HG03354 (cell line): Measurements from ENCODE around the gene MRPL28.
"Not testable (repeated sequence)": the region's sequence is repeated elsewhere in the genome, so short reads cannot be mapped to it uniquely, and the experiment has no call there.

Experiments
- ATAC-seq: cut with Tn5 transposase; IDR thresholded peaks from one replicate; pipeline ENCODE4 v1.9.1; 2021; ENCODE audit warnings: mild to moderate bottlenecking; ENCODE audit not compliant: unreplicated experiment, poor library complexity, severe bottlenecking

MRPL28 gene

DNA sequence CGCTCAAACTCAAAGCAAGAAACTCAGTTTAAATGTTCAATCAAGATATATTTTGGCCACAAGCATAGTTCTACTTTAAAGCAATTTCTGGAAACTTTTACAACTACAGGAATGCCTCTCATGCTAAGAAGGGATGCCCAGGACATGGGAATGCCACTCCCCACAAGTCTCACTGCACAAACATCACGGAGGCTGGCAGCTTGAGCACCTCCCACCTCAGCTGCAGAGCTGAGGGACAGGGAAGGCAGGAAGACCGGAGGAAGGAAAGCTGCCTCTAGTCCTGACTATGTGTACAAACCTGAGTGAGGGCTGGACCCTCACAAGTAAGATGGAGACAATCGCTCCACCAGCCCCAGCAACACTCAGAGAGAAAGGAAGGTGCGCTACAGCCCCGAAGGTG is 23.1 kb downstream of the MRPL28 start:
- ATAC-seq: no peak

DNA sequence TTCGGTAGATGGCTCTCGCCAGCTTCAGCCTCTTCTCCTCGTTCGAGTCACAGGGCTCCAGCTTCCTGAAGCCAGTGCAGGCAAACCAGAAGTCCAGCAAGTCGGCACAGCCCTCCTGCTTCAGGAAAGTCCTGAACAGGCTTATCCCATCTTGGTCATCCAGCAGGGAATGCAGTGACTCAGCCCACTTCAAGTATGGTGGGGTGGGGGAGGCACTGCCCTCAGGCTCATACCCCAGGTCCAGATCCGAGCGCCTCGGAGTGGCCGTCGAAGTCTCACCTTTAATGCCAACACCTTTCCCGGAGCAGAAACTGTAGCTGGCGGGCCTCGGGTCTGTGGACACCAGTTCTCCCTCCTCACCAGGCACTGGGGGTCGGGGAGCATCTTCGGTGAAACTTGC is 23.8 kb downstream of the MRPL28 start:
- no peak for ATAC-seq

DNA sequence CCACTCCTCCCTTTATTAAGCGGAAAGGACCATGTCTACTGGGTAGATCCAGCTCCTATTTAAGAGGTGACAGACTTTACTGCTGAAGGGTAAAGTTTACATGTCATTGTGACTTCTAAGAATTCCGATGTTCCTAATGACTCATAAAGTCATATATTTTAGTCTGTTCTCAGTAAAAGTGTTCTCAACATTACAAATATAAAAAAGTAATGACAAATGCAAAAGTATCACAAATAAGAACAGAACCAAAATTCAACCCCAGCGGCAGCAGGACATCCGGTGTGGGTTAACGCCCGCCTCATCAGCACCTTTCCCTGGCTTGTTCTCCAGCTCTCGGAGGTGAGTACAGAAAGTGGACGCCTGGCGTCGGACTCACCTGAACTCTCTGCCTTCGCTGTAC is 24.6 kb downstream of the MRPL28 start:
- ATAC-seq: no peak

DNA sequence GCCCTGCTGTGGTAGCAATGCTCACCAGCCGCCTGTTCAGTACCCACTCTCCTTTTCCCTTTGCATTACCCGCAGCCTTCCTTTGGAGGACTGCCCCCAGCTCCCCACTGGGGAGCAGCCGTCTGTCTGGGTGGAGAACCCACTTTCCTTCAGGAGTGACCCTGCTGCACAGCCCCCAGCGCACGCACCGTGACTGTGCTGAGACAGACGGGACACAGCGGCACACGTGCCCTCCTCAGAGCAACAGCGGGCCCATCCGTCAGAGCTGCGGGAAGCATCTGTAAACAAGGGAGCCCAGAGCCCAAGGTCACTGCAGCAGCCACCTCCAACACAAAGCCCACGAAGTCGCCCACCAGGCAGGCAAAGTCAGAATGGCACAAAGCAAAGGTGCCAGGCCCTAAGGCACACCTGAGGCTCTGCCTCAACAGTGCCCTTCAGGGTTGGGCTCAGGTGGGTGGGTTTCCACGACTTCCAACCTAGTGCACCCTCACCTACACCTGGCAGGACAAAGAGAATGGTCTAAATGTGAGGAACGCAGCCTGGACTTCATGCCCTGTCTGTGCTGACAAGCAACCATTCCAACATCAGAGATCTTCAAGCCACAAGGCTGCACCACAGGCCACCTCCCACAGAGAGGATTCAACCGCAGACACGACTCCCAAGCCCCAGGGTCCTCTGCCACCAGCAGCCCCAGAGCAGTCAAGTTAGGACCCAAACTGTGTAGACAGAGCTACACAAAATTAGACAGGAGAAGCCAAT is 27.7 kb downstream of the MRPL28 start:
- ATAC-seq: no peak

DNA sequence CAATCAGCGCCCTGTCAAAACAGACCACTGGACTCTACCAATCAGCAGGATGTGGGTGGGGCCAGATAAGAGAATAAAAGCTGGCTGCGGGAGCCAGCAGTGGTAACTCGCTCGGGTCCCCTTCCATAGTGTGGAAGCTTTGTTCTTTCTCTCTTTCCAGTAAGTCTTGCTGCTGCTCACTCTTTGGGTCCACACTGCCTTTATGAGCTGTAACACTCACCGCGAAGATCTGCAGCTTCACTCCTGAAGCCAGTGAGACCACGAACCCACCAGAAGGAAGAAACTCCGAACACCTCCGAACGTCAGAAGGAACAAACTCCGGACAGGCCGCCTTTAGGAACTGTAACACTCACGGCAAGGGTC is 28.4 kb downstream of the MRPL28 start:
- ATAC-seq: not testable (repeated sequence)

DNA sequence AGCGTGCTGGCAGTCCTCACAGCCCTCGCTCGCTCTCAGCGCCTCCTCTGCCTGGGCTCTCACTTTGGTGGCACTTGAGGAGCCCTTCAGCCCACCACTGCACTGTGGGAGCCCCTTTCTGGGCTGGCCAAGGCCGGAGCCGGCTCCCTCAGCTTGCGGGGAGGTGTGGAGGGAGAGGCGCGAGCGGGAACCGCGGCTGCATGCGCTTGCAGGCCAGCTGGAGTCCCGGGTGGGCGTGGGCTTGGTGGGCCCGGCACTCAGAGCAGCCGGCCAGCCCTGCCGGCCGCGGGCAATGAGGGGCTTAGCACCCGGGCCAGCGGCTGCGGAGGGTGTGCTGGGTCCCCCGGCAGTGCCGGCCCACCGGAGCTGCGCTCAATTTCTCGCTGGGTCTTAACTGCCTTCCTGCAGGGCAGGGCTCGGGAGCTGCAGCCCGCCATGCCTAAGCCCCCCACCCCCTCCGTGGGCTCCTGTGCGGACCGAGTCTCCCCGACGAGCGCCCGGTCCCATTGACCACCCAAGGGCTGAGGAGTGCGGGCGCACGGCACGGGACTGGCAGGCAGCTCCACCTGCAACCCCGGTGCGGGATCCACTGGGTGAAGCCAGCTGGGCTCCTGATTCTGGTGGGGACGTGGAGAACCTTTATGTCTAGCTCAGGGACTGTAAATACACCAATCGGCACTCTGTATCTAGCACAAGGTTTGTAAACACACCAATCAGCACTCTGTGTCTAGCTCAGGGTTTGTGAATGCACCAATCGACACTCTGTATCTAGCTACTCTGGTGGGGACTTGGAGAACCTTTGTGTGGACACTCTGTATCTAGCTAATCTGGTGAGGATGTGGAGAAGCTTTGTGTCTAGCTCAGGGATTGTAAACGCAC is 29.0 kb downstream of the MRPL28 start:
- ATAC-seq: not testable (repeated sequence)

DNA sequence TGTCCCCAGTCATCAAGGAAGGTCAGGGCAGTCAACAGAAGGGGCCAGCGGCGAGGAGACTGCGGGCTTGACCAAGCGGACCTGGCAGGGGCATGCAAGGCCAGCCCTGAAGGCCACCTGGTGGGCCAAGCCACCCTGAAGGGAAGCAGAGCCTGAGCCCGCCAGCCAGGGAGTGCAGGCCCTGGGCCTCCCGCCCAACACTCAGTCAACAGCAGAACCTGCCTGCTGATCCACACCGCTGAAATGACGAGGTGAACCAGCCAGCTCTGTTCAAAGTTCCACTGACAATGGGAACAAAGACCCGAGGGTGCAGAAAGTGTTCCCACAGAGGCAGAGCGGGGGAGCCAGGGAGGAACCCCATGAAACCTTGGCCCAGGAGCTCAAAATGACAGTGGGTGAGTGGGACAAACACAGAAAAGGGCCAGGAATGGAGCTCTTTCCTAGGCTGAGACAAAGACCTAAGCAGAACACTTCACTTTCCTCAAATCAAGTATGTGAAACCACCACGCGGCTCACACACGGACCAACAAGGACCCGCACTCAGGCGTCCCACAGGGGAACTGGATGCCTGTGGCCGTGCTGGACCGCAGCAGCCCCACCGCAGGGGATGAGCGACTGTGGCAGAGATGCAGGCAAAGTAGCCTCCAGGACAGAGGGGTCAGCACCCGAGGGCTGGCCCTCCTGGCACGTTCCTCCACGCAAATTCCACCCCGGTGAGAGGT is 29.8 kb downstream of the MRPL28 start:
- ATAC-seq: no peak

DNA sequence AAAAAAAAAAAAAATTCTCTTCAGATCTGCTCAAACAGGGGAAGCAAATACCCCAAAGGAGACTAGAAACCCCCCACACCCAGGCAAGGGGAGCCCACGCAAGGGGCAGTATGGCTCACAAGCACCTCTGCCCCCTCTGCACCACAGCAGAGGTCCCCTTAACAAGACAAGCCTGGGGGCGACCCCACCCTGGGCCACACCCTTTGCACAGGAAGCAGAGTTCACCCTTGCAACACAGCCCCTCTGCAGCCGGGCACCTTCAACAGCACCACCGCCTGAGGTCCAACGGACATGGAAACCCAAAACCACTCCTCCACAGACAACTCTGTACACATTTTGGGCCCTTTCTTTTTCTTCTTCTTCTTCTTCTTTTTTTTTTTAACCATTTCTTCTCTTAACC is 30.7 kb downstream of the MRPL28 start:
- no peak for ATAC-seq

DNA sequence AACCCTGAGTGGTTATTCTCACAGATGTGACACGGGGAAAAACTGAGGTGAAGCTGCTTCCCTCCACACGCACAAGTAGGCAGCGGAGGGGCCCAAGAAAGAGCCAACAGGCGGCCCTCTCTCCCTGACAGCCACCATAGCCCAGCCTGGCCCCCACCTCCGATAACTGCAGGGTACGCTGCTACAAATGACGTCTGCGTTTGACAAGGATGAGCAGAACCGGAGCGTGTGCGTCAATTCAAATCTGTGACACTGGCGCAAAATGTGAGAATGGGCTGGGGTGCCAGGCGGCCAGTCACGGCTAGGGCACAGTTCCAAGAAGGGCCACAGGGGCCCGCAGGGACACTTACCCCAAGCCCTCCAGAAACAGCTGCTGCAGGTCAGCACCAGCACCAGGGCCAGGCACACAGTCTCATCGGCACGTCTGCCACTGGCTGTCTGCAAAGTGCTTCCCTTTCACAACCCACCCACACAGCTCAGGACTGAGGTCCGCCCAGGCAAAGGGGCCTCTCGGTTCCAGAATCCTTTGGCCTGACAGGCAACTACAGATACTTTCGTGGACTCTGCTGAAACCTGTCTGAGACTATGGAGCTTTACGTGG is 32.3 kb downstream of the MRPL28 start:
- no peak for ATAC-seq

DNA sequence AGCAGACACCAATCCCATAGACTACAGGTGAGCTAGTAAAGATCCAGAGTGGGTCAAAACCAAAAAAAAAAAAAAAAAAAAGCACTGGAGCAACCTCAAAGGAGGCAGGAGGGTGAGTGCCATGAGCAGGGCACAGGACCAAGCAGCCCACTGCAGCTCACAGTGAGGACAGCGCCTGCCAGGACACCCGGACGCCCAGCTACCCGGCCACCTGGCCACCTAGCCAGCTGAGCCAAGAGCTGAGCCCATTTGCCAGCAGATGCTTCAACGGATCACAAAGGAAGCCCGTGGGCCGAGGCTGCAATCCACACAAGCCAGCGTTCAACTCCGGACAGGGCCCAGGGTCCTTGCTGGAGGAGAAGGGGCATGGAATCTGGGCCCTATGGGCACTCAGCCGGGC is 32.9 kb downstream of the MRPL28 start:
- ATAC-seq: no peak

DNA sequence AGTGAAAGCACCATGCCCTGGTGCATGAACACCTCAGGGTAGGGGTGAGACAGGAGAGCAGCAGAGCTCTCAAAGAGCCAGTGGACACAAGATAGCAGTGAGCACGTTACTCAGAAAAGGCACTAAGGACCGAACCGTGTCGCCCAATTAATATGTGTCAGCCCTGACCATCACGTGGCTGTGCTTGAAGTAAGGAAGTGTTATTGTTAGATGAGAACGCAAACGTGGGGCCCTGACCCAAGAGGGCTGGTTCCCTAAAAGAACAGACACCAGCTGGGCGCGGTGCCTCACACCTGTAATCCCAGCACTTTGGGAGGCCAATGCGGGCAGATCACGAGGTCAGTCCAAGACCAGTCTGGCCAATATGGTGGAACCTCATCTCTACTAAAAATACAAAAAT is 34.1 kb downstream of the MRPL28 start:
- no peak for ATAC-seq

DNA sequence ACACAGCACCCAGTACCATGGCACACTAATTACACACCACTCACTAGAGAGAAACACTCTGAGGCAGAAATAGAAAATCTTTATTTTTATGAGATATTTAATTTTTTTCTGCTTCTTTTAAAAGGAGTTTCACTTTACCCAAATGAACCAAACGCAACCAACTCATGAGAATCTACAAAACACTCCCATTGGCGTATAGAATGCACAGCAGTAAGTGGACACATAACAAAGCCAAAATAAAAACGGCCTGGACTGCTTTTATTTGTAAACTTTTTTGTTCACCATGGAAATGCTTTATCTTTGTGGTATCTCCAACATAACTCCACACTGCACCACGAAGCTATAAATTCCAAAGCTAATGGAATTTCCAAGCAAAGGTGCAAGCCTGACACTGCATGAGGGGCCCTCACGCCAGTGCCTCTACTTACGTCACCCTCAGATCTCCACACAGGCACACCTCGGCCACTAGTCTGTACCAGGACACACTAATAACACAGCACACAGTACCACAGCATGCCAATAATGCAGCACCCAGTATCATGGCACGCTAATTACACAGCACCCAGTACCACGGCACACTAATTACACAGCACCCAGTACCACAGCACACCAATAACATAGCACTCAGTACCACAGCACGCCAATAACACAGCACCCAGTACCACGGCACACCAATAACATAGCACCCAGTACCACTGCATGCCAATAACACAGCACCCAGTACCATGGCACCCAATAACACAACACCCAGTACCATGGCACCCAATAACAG is 35.3 kb downstream of the MRPL28 start:
- not testable (repeated sequence) for ATAC-seq

DNA sequence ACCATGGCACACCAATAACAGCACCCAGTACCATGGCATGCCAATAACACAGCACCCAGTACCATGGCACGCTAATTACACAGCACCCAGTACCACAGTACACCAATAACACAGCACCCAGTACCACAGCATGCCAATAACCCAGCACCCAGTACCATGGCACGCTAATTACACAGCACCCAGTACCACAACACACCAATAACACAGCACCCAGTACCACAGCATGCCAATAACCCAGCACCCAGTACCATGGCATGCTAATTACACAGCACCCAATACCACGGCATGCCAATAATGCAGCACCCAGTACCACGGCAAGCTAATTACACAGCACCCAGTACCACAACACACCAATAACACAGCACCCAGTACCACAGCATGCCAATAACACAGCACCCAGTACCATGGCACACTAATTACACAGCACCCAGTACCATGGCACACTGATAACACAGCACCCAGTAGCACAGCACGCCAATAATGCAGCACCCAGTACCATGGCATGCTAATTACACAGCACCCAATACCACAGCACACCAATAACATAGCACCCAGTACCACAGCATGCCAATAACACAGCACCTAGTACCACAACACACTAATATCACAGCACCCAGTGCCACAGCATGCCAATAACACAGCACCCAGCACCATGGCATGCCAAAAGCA is 36.0 kb downstream of the MRPL28 start:
- ATAC-seq: not testable (repeated sequence)

DNA sequence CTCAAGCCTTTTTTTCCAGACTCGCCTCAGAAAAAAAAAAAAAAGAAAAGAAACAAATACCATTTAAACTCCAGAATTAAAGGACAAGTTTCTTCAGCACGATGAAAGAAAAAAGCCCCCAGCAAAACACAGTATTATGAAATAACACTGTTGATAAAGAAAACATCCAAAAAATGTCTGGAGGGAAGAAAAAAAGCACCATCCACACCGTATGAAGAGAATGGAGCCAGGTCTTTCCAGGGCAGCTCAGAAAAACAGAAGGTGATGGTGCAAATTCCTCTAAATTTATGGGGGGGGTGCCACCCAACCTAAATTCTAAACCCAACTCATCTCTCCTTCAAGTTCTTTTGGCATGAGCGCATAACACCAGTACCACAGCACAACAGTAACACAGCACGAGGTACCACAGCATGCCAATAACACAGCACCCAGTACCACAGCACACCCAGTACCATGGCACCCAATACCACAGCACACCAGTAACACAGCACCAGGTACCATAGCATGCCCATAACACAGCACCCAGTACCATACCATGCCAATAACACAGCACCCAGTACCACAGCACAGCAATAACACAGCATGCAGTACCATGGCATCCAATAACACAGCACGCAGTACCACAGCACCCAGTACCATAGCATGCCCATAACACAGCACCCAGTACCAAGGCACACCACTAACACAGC is 36.8 kb downstream of the MRPL28 start:
- no peak for ATAC-seq

DNA sequence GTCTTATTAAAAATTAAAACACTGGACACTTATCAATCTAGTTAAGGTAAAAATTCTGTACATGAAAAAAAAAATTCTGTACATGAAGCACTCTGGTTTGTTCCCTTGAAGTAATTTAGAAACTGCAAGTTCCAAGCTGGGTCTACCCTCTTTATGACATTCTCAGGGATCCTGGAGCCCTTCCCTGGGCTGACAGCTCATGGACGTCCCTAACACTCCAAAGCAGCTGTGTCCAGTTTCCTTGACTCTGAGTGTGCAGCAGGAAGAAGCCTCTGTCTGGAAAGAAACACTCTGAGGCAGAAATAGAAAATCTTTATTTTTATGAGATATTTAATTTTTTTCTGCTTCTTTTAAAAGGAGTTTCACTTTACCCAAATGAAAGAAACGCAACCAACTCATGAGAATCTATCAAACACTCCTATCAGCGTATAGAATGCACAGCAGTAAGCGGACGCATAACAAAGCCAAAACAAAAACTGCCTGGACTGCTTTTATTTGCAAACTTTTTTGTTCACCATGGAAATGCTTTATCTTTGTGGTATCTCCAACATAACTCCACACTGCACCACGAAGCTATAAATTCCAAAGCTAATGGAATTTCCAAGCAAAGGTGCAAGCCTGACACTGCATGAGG is 39.0 kb downstream of the MRPL28 start:
- not testable (repeated sequence) for ATAC-seq

DNA sequence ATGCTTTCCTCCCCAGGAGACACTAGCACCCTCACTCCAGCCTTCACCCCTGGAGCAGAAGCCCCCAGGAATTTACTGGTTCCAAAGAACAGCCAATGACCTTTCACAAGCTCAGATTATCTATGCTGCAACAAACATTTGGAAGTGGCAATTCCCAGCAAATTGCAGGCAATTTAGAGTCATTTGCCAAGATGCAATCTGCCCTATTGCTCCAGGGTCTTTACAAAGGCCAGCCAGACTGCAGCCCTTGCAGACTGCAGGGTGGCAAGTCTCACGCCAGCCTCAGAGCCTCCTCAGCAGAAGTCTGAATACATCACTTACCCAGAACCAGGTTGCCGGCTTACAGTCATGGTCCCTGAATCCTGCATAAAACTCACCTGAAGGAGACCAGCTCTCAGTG is 39.6 kb downstream of the MRPL28 start:
- no peak for ATAC-seq

DNA sequence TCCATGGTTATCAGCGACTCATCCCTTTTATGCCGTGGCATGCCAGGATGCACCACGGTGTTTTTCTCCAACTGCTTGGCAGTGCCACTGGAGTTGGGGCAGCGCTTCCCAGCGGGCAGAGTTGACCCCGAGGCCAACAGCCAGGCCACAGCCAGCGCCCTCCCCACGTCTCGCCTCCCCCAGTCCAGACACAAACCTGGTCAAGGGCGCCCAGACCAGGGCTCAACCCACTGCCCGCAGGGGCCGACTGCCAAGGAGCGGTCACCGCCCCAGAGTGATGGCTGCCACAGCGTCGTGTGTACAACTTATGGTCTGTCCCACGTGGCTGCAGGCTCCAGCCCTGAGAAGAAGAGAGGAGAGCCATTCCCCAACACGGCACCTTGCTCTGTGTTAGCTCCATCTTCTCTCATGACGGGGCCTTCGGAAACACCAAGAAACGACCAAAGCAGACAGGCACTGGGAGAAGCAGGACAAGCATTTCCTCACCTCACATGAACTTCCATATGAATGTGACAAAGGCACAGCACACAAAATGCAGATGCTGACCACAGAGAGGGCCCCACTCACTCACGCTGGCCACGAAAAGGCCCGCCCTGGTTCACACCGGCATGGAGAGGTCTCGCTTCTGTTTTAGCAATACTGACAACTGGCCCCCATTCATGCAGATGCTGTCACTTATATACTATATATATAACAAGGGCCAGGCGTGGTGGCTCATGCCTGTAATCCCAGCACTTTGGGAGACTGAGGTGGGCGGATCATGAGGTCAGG is 44.8 kb downstream of the MRPL28 start:
- ATAC-seq: no peak
